Measurements from ENCODE around the gene DNM3.

DNA sequence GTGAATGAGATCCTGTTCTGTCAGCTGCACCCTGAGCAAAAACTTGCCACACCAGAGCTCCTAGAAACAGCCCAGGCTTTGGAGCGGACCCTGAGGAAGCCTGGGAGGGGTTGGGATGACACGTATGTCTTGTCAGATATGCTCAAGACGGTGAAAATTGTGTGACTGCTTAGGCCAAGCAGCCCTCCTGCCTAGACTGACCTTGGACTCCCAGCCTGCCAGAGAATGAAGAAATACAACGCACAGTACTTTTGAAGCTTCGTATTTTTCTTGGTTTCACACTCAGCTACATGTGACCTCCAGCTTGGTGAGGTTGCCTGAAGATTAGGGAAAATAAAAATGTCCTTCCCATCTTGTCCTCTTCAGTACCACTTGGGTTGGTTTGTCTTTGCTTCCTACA is 44.7 kb upstream of the DNM3 start:
- TF ChIP-seq, protein P1, sequence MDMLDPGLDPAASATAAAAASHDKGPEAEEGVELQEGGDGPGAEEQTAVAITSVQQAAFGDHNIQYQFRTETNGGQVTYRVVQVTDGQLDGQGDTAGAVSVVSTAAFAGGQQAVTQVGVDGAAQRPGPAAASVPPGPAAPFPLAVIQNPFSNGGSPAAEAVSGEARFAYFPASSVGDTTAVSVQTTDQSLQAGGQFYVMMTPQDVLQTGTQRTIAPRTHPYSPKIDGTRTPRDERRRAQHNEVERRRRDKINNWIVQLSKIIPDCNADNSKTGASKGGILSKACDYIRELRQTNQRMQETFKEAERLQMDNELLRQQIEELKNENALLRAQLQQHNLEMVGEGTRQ (IDR thresholded peaks at IDR 0.05; ENCODE audit: low read length), result no peak
- no peak for TF ChIP-seq PHF8 (conservative IDR thresholded peaks at IDR 0.05; ENCODE audit: low read depth, low read length)
- TF ChIP-seq SRF (IDR thresholded peaks at IDR 0.05; ENCODE audit: low read depth, low read length), result no peak
- TF ChIP-seq, protein P2, sequence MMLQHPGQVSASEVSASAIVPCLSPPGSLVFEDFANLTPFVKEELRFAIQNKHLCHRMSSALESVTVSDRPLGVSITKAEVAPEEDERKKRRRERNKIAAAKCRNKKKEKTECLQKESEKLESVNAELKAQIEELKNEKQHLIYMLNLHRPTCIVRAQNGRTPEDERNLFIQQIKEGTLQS (IDR thresholded peaks at IDR 0.05; ENCODE audit: insufficient read depth, low read depth, low read length), result no peak
- TF ChIP-seq, protein P3, sequence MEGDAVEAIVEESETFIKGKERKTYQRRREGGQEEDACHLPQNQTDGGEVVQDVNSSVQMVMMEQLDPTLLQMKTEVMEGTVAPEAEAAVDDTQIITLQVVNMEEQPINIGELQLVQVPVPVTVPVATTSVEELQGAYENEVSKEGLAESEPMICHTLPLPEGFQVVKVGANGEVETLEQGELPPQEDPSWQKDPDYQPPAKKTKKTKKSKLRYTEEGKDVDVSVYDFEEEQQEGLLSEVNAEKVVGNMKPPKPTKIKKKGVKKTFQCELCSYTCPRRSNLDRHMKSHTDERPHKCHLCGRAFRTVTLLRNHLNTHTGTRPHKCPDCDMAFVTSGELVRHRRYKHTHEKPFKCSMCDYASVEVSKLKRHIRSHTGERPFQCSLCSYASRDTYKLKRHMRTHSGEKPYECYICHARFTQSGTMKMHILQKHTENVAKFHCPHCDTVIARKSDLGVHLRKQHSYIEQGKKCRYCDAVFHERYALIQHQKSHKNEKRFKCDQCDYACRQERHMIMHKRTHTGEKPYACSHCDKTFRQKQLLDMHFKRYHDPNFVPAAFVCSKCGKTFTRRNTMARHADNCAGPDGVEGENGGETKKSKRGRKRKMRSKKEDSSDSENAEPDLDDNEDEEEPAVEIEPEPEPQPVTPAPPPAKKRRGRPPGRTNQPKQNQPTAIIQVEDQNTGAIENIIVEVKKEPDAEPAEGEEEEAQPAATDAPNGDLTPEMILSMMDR (IDR thresholded peaks at IDR 0.05; ENCODE audit: control extremely low read depth in 1 of 3, insufficient read depth in 1 of 3, low read depth in 1 of 3, low read length in 3 of 3), result no peak
- no peak for TF ChIP-seq ZNF274 (IDR thresholded peaks at IDR 0.05; ENCODE audit: borderline replicate concordance, extremely low read depth, low read length)

Data from H1 (cell line).